HCT116 (cell line): ENCODE measurements around the gene NHLH1. TPM values are rescaled to one million over a fixed set of nuclear protein-coding genes. Genes with fewer than 3 reads are reported as not detected.

Experiments used
- ATAC-seq: fragments of 200-7000 bp; cut with Tn5 transposase; 2 replicates; pipeline ENCODE4 v1.9.1; 2020; ENCODE audit warnings: mild to moderate bottlenecking, moderate library complexity
- BruUV-seq: library from RNA; stranded (reverse); fragments of 400-500 nt; replicated peaks from 2 replicates; lab custom pipeline; 2021; lab: Mats Ljungman, UMichigan
- CTCF ChIA-PET: fragments of 300-600 bp; sonication (Branson Sonifier 250); formaldehyde crosslinking; loops from one replicate; lab custom pipeline; 2021; ENCODE audit warnings: antibody characterized with exemption; lab: Charles Lee
- POLR2A ChIA-PET: fragments of 300-600, 350-600 bp; sonication (Branson Sonifier 250); formaldehyde crosslinking; loops from one replicate; lab custom pipeline; 2021; ENCODE audit warnings: antibody characterized with exemption; lab: Charles Lee
- RAD21 ChIA-PET, 2 experiments: fragments of 300-600 bp; sonication (Branson Sonifier 250); formaldehyde crosslinking; loops; one replicate each; lab custom pipeline; 2023; ENCODE audit warnings: low total read pairs in 2 of 2; ENCODE audit not compliant: uncharacterized antibody in 2 of 2, unreplicated experiment in 2 of 2, low non-redundant PET in 1 of 2; lab: Charles Lee
- DNase-seq: peaks from one replicate; pipeline ENCODE4 v3.0.0-alpha.2; 2010; ENCODE audit warnings: low read depth, low spot score
- H2AFZ ChIP-seq: fragments of 200-600 bp; shearing (Covaris generic), sonication (generic); 2 replicates; pipeline ENCODE4 v1.6.1; 2017; ENCODE audit warnings: low read depth, mixed run types, mixed read lengths, antibody characterized with exemption, low read length; ENCODE audit not compliant: poor library complexity, severe bottlenecking
- H3K27ac ChIP-seq: 2 replicates; pipeline ENCODE4 v1.5.1; 2012; ENCODE audit warnings: low read depth, low read length
- H3K27me3 ChIP-seq: fragments of 200-600 bp; sonication (generic); 2 replicates; pipeline ENCODE4 v1.6.1; 2016; ENCODE audit warnings: mixed run types, low read length, mixed read lengths; ENCODE audit not compliant: insufficient read depth
- H3K36me3 ChIP-seq, 2 experiments: fragments of 200-500 bp in 1 of 2; fragments of 200-600 bp in 1 of 2; sonication (Bioruptor generic) in 1 of 2; sonication (generic) in 1 of 2; 2 replicates each; pipeline versions ENCODE4 v1.5.1 to v1.6.1; 2014 to 2016; ENCODE audit warnings: low read length in 2 of 2, inconsistent platforms in 1 of 2, mixed read lengths in 1 of 2, mixed run types in 1 of 2; ENCODE audit not compliant: insufficient read depth in 2 of 2, control insufficient read depth in 1 of 2
- H3K4me1 ChIP-seq, 2 experiments: fragments of 200-600 bp in 1 of 2; sonication (generic) in 1 of 2; 2 replicates each; pipeline versions ENCODE4 v1.5.1 to v1.6.1; 2012 to 2017; ENCODE audit warnings: low read length in 2 of 2, inconsistent platforms in 1 of 2, mild to moderate bottlenecking in 1 of 2, mixed read lengths in 1 of 2, mixed run types in 1 of 2, moderate library complexity in 1 of 2; ENCODE audit not compliant: insufficient read depth in 2 of 2, control insufficient read depth in 1 of 2
- H3K4me2 ChIP-seq: fragments of 200-600 bp; sonication (generic); 2 replicates; pipeline ENCODE4 v1.6.1; 2017; ENCODE audit warnings: mixed run types, low read length, mixed read lengths
- H3K4me3 ChIP-seq, 2 experiments: fragments of 200-600 bp in 1 of 2; sonication (generic) in 1 of 2; replicated peaks in 1 of 2; 2 replicates each; pipeline ENCODE4 v1.5.1; 2011 to 2016; ENCODE audit warnings: low read length in 2 of 2, control low read depth in 1 of 2, low read depth in 1 of 2, mild to moderate bottlenecking in 1 of 2, mixed read lengths in 1 of 2, mixed run types in 1 of 2
- H3K79me2 ChIP-seq: fragments of 200-600 bp; sonication (generic); 2 replicates; pipeline ENCODE4 v1.6.1; 2017; ENCODE audit warnings: mild to moderate bottlenecking, mixed run types, low read length, moderate library complexity, mixed read lengths; ENCODE audit not compliant: insufficient read depth
- H3K9ac ChIP-seq: fragments of 200-600 bp; sonication (generic); 2 replicates; pipeline ENCODE4 v1.6.1; 2016; ENCODE audit warnings: low read length, mixed read lengths
- H3K9me2 ChIP-seq: fragments of 200-600 bp; sonication (generic), shearing (Covaris generic); 2 replicates; pipeline ENCODE4 v1.6.1; 2017; ENCODE audit warnings: mixed run types, mild to moderate bottlenecking, moderate library complexity; ENCODE audit not compliant: insufficient read depth
- H3K9me3 ChIP-seq, 2 experiments: fragments of 200-500 bp in 1 of 2; fragments of 200-600 bp in 1 of 2; sonication (Bioruptor generic) in 1 of 2; sonication (generic) in 1 of 2; 2 replicates each; pipeline ENCODE4 v1.6.1; 2014 to 2017; ENCODE audit warnings: low read length in 2 of 2, mixed read lengths in 2 of 2, inconsistent platforms in 1 of 2, low read depth in 1 of 2, mild to moderate bottlenecking in 1 of 2, mixed run types in 1 of 2, moderate library complexity in 1 of 2; ENCODE audit not compliant: control insufficient read depth in 1 of 2, insufficient read depth in 1 of 2
- H4K20me1 ChIP-seq: fragments of 200-600 bp; sonication (generic), shearing (Covaris generic); 2 replicates; pipeline ENCODE4 v1.6.1; 2017; ENCODE audit warnings: mixed run types, mild to moderate bottlenecking, moderate library complexity; ENCODE audit not compliant: insufficient read depth
- CEBPB ChIP-seq: IDR thresholded peaks from 2 replicates; pipeline ENCODE4 v1.6.1; 2012; ENCODE audit warnings: low read depth
- RAD21 ChIP-seq: IDR thresholded peaks from 2 replicates; pipeline ENCODE4 v1.6.1; 2012; ENCODE audit warnings: low read depth, mild to moderate bottlenecking
- intact Hi-C: fragments of 100-400 bp; cut with micrococcal nuclease; formaldehyde crosslinking; loops from 2 replicates; pipeline ENCODE4 v1.10.0; 2022
- total RNA-seq: library from RNA; stranded (reverse); gene quantifications from one replicate; pipeline ENCODE4 v1.2.1, GENCODE V29; 2021; ENCODE audit not compliant: unreplicated experiment
- TF ChIP-seq, protein P1 (sequence below), 3 experiments: fragments of 200-600 bp in 1 of 3; sonication (generic) in 1 of 3; IDR thresholded peaks in 2 of 3; conservative IDR thresholded peaks in 1 of 3; 2 replicates each; pipeline ENCODE4 v1.5.1; 2012 to 2017; ENCODE audit warnings: low read depth in 2 of 3, low read length in 2 of 3, antibody characterized with exemption in 1 of 3, borderline replicate concordance in 1 of 3, control low read depth in 1 of 3, mild to moderate bottlenecking in 1 of 3, mixed read lengths in 1 of 3, mixed run types in 1 of 3, moderate library complexity in 1 of 3; ENCODE audit not compliant: insufficient read depth in 1 of 3

The NHLH1 gene
- total RNA-seq, 1 experiment from 2014 or later = 0.12 TPM

DNA sequence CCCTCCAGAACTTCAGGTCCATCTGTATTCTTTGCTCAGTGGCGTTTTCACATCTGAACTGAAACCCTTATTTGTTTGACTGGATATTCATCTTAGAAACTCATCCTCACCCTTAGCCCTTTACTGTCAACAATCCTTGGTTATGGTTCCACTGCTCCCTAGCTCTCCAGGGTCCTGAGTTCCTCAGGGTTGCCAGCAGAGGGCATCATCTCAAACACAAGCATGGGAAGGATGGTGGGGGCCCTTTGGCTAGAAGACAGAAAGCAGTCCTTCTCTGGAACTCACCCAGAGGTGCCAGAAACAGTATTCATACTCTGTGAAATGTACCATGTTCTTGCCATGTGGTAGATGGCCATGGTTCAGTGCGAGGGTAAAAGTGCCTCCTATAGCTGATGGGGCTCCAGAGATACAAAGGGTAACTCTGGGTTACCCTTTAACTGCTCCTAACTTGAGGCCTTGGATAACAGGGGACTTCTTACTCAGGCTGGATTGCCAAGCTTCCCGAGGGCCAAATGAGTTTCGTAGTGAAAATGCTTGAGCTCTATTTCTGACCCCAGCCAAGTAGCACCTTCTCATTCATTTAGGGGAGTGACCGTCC lies 12.4 kb upstream of the NHLH1 start:
- peaks cover 41 to 54% of the 10 kb centered on the region in 2 experiments; a peak in 3 of 4 replicates for H3K36me3 ChIP-seq
- POLR2A ChIA-PET = no interaction called here

More for the DNA sequence above, 12.4 kb upstream of the NHLH1 start:
- Histone ChIP-seq H3K4me3 (no peak overlapping the region), H3K79me2 (no peaks in the 10 kb centered on the region), H3K27me3 (no peaks in the 10 kb centered on the region), H3K9me2 (no peaks in the 10 kb centered on the region), H3K27ac (no peak overlapping the region), H3K9ac (no peak overlapping the region), H3K4me2 (no peak overlapping the region), H3K9me3 (no peaks in the 10 kb centered on the region), H4K20me1 (no peaks in the 10 kb centered on the region), H3K4me1 (no peaks in the 10 kb centered on the region), H2AFZ (no peak overlapping the region)
- ATAC-seq (peak; percentile 89), DNase-seq (no peak)
- intact Hi-C loops = loop anchor here (1.0 kb wide), 1 partner anchor 62 kb away; no protein-coding TSS in a partner anchor
- TF ChIP-seq CEBPB (no peak), RAD21 (peak; percentile 39)
- TF ChIP-seq, protein P1, sequence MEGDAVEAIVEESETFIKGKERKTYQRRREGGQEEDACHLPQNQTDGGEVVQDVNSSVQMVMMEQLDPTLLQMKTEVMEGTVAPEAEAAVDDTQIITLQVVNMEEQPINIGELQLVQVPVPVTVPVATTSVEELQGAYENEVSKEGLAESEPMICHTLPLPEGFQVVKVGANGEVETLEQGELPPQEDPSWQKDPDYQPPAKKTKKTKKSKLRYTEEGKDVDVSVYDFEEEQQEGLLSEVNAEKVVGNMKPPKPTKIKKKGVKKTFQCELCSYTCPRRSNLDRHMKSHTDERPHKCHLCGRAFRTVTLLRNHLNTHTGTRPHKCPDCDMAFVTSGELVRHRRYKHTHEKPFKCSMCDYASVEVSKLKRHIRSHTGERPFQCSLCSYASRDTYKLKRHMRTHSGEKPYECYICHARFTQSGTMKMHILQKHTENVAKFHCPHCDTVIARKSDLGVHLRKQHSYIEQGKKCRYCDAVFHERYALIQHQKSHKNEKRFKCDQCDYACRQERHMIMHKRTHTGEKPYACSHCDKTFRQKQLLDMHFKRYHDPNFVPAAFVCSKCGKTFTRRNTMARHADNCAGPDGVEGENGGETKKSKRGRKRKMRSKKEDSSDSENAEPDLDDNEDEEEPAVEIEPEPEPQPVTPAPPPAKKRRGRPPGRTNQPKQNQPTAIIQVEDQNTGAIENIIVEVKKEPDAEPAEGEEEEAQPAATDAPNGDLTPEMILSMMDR (IDR thresholded peaks at IDR 0.05 in 2 of 3, conservative IDR thresholded peaks at IDR 0.05 in 1 of 3; ENCODE audit: borderline replicate concordance in 1 of 3, insufficient read depth in 1 of 3, low read depth in 2 of 3, low read length in 2 of 3) = peak; percentile 51 to 74 (median 70); a peak in 5 of 6 replicates
- ChIA-PET CTCF (interaction anchor here (0.6 to 3.1 kb wide), 10 partner anchors 9 to 253 kb away, joined by 3 to 24 read pairs (median 4); no protein-coding TSS in a partner anchor), RAD21 (interaction anchor here in 1 of 2 experiments (1.2 kb wide), 1 partner anchor 62 kb away, joined by 4 read pairs; no protein-coding TSS in a partner anchor)
- no TSS peak for BruUV-seq
